Fibroblast of the aortic adventitia (primary cell): Measurements from ENCODE around the gene MAP1LC3A. TPM values are rescaled to one million over a fixed set of nuclear protein-coding genes. Genes with fewer than 3 reads are reported as not detected.

Experiments used
- DNase-seq: peaks from one replicate; pipeline ENCODE4 v3.0.0-alpha.2; 2010; ENCODE audit warnings: low read depth
- H3K4me3 ChIP-seq: 2 replicates; pipeline ENCODE4 v1.5.1; 2011; ENCODE audit warnings: low read depth, mild to moderate bottlenecking, control low read depth, low read length, moderate library complexity
- total RNA-seq: library from RNA; depleted of rRNA; stranded (reverse); fragments of >200 nt; gene quantifications from 2 replicates; pipeline ENCODE4 v1.2.3, GENCODE V29; 2012; ENCODE audit warnings: low replicate concordance
- TF ChIP-seq, protein P1 (sequence below): IDR thresholded peaks from 2 replicates; pipeline ENCODE4 v1.5.1; 2011; ENCODE audit warnings: mild to moderate bottlenecking, low read length, control low read depth, inconsistent platforms; ENCODE audit not compliant: insufficient read depth

The MAP1LC3A gene
- total RNA-seq, 1 donor = 20.2 TPM

- TF ChIP-seq, protein P1, sequence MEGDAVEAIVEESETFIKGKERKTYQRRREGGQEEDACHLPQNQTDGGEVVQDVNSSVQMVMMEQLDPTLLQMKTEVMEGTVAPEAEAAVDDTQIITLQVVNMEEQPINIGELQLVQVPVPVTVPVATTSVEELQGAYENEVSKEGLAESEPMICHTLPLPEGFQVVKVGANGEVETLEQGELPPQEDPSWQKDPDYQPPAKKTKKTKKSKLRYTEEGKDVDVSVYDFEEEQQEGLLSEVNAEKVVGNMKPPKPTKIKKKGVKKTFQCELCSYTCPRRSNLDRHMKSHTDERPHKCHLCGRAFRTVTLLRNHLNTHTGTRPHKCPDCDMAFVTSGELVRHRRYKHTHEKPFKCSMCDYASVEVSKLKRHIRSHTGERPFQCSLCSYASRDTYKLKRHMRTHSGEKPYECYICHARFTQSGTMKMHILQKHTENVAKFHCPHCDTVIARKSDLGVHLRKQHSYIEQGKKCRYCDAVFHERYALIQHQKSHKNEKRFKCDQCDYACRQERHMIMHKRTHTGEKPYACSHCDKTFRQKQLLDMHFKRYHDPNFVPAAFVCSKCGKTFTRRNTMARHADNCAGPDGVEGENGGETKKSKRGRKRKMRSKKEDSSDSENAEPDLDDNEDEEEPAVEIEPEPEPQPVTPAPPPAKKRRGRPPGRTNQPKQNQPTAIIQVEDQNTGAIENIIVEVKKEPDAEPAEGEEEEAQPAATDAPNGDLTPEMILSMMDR = no peak
- no peak overlapping the region for H3K4me3 ChIP-seq
- no peak for DNase-seq
Measured at GRCh38 chr20:34531608-34532265, 26.8 kb upstream of the MAP1LC3A start.

DNA sequence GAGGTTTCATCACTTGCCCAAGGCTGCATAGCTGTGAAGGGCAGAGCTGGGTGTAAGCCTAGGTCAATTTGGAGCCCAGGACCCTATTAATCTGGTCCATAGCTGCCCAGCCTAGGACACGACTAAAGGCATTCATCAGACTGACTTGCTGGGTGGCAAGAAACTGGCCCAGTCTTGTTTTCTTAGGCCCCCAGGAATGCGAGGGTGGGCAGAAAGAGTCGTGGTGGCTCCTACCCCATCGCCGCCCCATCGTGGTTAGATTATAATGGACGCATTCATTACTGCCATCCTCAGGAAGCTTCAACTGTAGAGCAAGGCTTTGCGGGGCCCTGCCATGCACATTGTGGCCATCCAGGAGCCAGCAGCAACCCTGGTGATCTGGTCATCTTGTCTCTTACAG lies 26.2 kb upstream of the MAP1LC3A start:
- TF ChIP-seq, protein P1 = no peak

GRCh38 chr20:34532756-34533155 lies 25.8 kb upstream of the MAP1LC3A start:
- TF ChIP-seq, protein P1 = no peak
- no peak for DNase-seq
- no peak overlapping the region for H3K4me3 ChIP-seq

More for the DNA sequence above, 26.2 kb upstream of the MAP1LC3A start:
- DNase-seq = no peak
- no peak overlapping the region for H3K4me3 ChIP-seq

DNA sequence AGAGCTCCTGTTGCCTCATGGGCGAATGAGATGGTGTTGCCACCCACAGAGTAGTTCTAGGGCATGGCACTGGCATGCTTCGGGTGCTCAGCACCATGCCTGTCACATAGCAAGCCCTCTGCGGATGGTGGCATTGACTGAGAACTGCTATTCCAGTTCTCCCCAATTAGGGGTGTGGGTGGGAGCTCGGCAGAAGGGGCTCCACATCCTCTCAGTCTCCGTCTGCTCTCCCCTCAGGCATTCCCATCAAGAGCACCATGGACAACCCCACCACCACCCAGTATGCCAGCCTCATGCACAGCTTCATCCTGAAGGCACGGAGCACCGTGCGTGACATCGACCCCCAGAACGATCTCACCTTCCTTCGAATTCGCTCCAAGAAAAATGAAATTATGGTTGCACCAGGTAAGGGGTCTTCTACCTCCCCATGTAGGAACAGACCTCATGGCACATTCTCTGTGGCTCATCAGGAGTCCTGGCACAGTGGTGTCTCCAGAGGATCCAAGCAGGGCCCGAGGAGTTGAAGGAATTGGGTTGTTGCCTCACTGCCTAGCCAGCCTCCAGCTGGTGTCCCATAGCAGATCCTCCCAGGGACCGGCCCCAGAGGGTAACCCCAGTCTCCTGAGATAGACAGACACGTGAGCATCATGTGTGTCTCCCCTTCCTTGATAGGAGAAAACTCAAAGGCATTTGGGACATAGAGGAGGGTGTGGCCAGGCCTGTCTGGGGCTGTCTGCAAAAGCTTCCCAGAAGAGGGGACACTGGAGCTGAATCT lies 23.9 kb upstream of the MAP1LC3A start:
- DNase-seq = no peak
- TF ChIP-seq, protein P1 = no peak
- H3K4me3 ChIP-seq = no peak overlapping the region

- DNase-seq = no peak
- TF ChIP-seq, protein P1 = no peak
- H3K4me3 ChIP-seq = no peak overlapping the region
Measured at GRCh38 chr20:34535301-34535840, 23.1 kb upstream of the MAP1LC3A start.

DNA sequence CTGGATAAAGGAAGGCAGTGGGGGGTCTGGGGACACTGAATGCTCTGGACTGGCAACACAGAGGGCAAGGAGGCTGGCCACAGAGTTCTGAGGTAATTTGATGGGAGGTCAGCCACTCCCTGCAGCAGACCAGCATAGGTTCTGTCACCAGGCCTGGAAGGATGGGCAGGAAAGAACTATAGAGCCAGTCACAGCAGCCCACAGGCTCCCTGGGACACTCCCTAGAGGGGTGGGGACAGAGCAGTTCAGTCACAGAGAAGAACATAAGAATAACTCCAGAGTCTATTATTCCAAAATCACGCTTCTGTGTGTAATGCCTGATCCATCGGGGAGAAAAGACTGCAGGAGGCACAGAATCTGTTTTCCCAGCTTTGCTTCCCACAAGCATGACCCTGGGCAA lies 22.7 kb upstream of the MAP1LC3A start:
- TF ChIP-seq, protein P1 = no peak
- no peak overlapping the region for H3K4me3 ChIP-seq
- DNase-seq = no peak
